Measurements from ENCODE around the gene DDX27. TPM values are rescaled to one million over a fixed set of nuclear protein-coding genes. Genes with fewer than 3 reads are reported as not detected.

The DDX27 gene
- total RNA-seq, 1 experiment from 2014 or later = 54.8 TPM

DNA sequence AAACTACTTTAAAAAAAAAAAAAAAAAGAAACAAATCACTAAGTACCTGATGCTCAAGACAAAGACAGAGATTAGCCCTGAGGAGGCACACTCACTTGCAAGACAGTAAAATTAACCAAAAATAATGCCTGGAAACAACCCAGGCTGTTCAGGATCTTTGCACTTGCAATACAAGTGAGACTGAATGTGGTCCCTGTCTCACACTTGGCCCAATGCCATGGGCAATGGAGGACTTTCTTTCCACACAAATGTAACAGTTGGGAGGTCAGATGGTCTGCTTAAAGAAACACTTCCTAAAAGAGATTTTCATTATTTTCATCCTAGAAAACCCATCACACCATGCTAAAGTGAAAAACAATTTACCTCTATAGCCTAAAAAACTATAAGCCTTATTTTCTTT, 47.3 kb upstream of the DDX27 start:
- peaks cover 18% of the 10 kb centered on the region for H3K4me1 Mint-ChIP-seq
- TF ChIP-seq EMX1 (CRISPR knock-in tag; IDR thresholded peaks at IDR 0.05) (no peak), ZNF138 (CRISPR knock-in tag; conservative IDR thresholded peaks at IDR 0.05) (no peak)
- ChIA-PET POLR2A (no interaction called here), CTCF (no interaction called here)
- H3K27ac Mint-ChIP-seq = no peak overlapping the region
- DNase-seq (ENCODE audit: low spot score) (no peak), ATAC-seq (no peak)
- no peak overlapping the region for H3K4me3 Mint-ChIP-seq
- no peaks in the 10 kb centered on the region for H3K9me3 Mint-ChIP-seq
- no peaks in the 10 kb centered on the region for H3K27me3 Mint-ChIP-seq (ENCODE audit: low read depth)
- H3K36me3 Mint-ChIP-seq = peaks cover 20% of the 10 kb centered on the region

GRCh38 chr20:49172413-49172812, 46.8 kb upstream of the DDX27 start:
- ChIA-PET POLR2A (no interaction called here), CTCF (no interaction called here)
- H3K9me3 Mint-ChIP-seq = no peaks in the 10 kb centered on the region
- peaks cover 21% of the 10 kb centered on the region for H3K36me3 Mint-ChIP-seq
- DNase-seq (ENCODE audit: low spot score) = no peak
- H3K27ac Mint-ChIP-seq = no peak overlapping the region
- TF ChIP-seq ZNF512 (CRISPR knock-in tag; IDR thresholded peaks at IDR 0.05; ENCODE audit: borderline replicate concordance) = no peak
- TF ChIP-seq NR1H2 (CRISPR knock-in tag; IDR thresholded peaks at IDR 0.05) = no peak
- TF ChIP-seq RORB (CRISPR knock-in tag; IDR thresholded peaks at IDR 0.05) = no peak
- TF ChIP-seq MYBL2 (CRISPR knock-in tag; IDR thresholded peaks at IDR 0.05) = no peak
- TF ChIP-seq EMX1 (CRISPR knock-in tag; IDR thresholded peaks at IDR 0.05) = no peak
- no peak for TF ChIP-seq SOX15 (CRISPR knock-in tag; IDR thresholded peaks at IDR 0.05)
- no peak for TF ChIP-seq NR3C1 (CRISPR knock-in tag; conservative IDR thresholded peaks at IDR 0.05; ENCODE audit: low read depth)
- TF ChIP-seq, protein P1, sequence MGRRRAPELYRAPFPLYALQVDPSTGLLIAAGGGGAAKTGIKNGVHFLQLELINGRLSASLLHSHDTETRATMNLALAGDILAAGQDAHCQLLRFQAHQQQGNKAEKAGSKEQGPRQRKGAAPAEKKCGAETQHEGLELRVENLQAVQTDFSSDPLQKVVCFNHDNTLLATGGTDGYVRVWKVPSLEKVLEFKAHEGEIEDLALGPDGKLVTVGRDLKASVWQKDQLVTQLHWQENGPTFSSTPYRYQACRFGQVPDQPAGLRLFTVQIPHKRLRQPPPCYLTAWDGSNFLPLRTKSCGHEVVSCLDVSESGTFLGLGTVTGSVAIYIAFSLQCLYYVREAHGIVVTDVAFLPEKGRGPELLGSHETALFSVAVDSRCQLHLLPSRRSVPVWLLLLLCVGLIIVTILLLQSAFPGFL (CRISPR knock-in tag; IDR thresholded peaks at IDR 0.05; ENCODE audit: borderline replicate concordance) = no peak
- TF ChIP-seq TEAD4 (CRISPR knock-in tag; IDR thresholded peaks at IDR 0.05) = no peak
- no peak for ATAC-seq
- no peak overlapping the region for H3K4me3 Mint-ChIP-seq
- H3K27me3 Mint-ChIP-seq (ENCODE audit: low read depth) = no peaks in the 10 kb centered on the region
- peaks cover 18% of the 10 kb centered on the region for H3K4me1 Mint-ChIP-seq

DNA sequence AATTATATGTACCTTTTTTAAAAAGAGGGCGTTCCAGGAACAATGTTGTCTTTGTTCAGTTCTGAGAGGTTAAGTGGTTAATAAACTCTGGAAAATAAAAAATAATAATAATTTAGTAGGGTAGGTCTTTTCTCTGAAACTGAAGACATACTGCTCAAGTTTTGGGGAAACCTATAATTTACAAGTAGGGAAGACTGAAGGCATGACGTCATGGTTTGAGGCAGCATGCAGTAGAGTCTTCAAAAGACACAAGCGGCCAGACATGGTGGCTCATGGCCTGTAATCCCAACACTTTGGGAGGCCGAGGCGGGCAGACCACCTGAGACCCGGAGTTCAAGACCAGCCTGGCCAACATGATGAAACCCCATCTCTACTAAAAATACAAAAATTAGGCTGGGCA, 45.0 kb upstream of the DDX27 start:
- no peak overlapping the region for H3K27ac Mint-ChIP-seq
- H3K4me1 Mint-ChIP-seq = peaks cover 5% of the 10 kb centered on the region
- H3K36me3 Mint-ChIP-seq = peaks cover 28% of the 10 kb centered on the region
- ChIA-PET CTCF (no interaction called here), POLR2A (no interaction called here)
- ATAC-seq (no peak), DNase-seq (ENCODE audit: low spot score) (no peak)
- H3K9me3 Mint-ChIP-seq = no peaks in the 10 kb centered on the region
- no peak overlapping the region for H3K4me3 Mint-ChIP-seq
- TF ChIP-seq FOXK1 (CRISPR knock-in tag; IDR thresholded peaks at IDR 0.05) = no peak
- no peak for TF ChIP-seq ZNF423 (CRISPR knock-in tag; IDR thresholded peaks at IDR 0.05)
- no peak for TF ChIP-seq ATF6 (CRISPR knock-in tag; IDR thresholded peaks at IDR 0.05)
- no peak for TF ChIP-seq JUN (CRISPR knock-in tag; IDR thresholded peaks at IDR 0.05)
- no peak for TF ChIP-seq NFE2L1 (CRISPR knock-in tag; IDR thresholded peaks at IDR 0.05)
- no peaks in the 10 kb centered on the region for H3K27me3 Mint-ChIP-seq (ENCODE audit: low read depth)
